Epithelial cell of proximal tubule (primary cell): Measurements from ENCODE around the gene DCTN2. TPM values are rescaled to one million over a fixed set of nuclear protein-coding genes. Genes with fewer than 3 reads are reported as not detected.
"Not testable (repeated sequence)": the region's sequence is repeated elsewhere in the genome, so short reads cannot be mapped to it uniquely, and the experiment has no call there.

ENCODE experiments used
- DNase-seq: peaks from one replicate; pipeline ENCODE4 v3.0.0-alpha.2; 2011; ENCODE audit warnings: low read depth
- H3K4me3 ChIP-seq: 2 replicates; pipeline ENCODE4 v1.5.1; 2011; ENCODE audit warnings: low read depth, mild to moderate bottlenecking, low read length
- total RNA-seq: library from RNA; depleted of rRNA; stranded (reverse); fragments of >200 nt; gene quantifications from 2 replicates; pipeline ENCODE4 v1.2.3, GENCODE V29; 2015
- TF ChIP-seq, protein P1 (sequence below): conservative IDR thresholded peaks from 2 replicates; pipeline ENCODE4 v1.5.1; 2012; ENCODE audit warnings: low read depth, mild to moderate bottlenecking, low read length

DCTN2 gene
- total RNA-seq, 1 donor from 2014 or later = 140 TPM

DNA sequence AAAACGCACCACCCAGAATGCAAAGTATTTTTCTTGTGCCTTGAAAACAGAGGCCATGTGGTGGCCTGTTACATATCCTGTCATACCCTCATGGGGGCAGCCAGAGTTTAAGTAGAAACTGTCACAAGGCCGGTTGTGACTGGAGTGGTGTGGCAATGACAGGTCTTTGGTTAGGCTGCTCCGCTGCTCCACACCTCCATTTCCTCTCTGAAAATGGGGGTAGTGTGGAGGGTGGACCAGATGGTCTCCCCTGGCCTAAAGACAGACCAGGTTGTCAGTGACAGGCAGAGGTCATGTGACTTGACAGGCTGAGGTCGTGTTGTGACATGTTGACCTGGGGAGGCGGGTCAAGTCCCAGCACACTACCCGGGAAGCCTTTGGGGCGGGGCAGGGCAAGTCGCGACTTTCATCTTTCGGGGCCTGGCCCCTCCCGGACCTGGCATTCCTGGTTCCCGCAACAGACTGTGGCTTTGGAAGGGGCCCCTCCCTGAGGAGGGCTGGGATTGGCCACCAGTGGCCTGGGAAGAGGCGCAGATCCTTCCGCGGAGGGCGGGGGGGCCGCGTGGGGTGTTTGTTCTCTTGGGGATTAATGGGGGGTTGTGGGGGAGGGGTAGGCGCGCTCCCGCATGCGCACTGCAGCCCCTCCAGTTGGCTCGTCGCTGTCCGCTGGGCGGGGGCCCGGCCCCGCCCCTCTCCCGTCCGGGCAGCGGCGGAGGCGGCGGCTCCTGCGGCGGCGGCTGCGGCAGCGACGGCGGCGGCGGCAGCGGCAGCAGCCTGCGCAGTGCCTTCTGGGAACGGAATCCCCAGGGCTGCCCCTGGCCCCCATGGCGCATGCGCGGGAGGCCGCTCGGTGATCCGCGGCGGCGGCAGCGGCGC lies 24.7 kb downstream of the DCTN2 start, which contains the start of gene MBD6:
TSS of gene MBD6 (plus strand) at position 814 of the 876 bp plus-strand sequence. CDS start 1,480 bp downstream, outside the sequence.
- DNase-seq = no peak
- H3K4me3 ChIP-seq = peak within 1 kb of the TSS; percentile 72
- TF ChIP-seq, protein P1, sequence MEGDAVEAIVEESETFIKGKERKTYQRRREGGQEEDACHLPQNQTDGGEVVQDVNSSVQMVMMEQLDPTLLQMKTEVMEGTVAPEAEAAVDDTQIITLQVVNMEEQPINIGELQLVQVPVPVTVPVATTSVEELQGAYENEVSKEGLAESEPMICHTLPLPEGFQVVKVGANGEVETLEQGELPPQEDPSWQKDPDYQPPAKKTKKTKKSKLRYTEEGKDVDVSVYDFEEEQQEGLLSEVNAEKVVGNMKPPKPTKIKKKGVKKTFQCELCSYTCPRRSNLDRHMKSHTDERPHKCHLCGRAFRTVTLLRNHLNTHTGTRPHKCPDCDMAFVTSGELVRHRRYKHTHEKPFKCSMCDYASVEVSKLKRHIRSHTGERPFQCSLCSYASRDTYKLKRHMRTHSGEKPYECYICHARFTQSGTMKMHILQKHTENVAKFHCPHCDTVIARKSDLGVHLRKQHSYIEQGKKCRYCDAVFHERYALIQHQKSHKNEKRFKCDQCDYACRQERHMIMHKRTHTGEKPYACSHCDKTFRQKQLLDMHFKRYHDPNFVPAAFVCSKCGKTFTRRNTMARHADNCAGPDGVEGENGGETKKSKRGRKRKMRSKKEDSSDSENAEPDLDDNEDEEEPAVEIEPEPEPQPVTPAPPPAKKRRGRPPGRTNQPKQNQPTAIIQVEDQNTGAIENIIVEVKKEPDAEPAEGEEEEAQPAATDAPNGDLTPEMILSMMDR = no peak

DNA sequence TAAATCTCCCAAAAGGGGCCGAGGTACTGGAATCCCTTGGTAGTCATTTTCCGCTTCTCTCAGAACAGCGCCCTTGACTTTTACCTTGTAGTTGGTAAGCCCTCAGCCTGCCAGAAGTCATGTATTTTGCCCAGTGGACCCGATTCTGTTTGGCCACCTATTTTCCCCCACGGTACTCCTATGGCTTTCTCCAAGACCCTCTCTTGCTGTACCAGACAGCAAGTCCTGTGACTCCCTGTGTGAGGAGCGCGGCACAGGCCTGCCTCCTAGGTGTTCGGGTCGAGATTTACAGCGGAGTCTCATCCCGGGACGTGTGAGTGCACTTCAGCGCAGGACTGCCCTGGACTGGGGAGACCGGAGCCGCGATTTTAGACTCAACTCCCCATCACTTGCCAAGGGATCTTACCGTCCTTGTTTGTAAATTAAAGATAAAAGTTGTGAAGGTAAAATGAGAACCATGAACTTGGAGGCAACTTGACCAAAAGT lies 25.4 kb downstream of the DCTN2 start:
- peak overlapping the region; percentile 72 for H3K4me3 ChIP-seq
- no peak for DNase-seq
- TF ChIP-seq, protein P1 = peak; percentile 11

DNA sequence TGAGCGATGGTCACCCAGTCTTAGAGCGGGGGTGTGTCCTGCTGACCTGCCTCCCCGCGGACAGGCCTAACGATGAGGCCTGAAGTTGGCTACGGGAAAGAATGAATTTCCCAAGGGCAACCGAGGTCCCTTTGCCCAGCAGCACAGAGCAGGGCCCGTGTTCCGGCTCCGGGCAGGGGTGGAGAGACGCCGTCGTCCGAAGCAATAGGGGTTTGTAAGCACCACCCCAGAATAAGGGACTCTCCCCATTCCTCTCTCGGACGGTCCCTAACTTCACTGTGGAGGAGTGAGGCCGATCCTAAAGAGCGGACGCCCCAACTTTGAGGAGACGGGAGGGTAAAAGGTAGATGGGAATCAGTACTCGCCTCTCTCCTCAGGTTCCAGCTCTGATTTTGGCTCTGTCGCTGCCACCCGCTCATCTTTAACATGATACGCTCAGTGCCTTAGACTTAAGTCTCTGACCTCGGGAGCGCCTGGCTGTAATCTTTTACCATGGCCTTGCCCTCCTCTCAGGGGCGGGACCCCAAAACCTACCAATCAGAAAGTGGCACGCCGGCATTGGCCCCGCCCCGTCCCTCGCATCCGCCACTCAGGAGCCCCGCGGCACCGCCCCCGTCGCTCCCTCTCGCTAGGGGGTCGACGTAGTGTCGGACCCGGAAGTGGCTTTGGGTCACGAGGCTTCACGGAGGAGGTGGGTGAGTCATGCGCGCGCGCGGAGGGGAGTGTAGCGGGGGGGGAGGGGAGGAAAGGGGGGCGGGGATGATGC lies 26.8 kb downstream of the DCTN2 start, which contains the start of gene DDIT3:
TSS of gene DDIT3 (minus strand) at position 462 of the 766 bp plus-strand sequence. CDS start 3,108 bp downstream, outside the sequence.
- peak; percentile 72 for DNase-seq
- H3K4me3 ChIP-seq = peak within 1 kb of the TSS; percentile 100
- TF ChIP-seq, protein P1 = no peak

DNA sequence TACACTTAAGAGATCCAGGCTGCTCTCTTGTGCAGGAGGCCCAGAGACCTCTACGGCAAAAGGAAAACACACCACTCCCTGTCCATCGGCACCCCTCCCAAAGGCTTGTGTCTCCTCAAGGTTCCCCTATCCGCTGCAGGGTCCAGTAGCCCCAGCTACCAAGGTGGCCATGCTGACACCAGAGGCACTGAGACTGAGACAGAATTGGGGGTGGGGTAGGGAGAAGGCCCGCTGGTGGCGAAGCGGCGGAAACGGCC lies 27.3 kb downstream of the DCTN2 start:
- TF ChIP-seq, protein P1 = no peak
- DNase-seq = no peak
- H3K4me3 ChIP-seq = peak overlapping the region; percentile 100

DNA sequence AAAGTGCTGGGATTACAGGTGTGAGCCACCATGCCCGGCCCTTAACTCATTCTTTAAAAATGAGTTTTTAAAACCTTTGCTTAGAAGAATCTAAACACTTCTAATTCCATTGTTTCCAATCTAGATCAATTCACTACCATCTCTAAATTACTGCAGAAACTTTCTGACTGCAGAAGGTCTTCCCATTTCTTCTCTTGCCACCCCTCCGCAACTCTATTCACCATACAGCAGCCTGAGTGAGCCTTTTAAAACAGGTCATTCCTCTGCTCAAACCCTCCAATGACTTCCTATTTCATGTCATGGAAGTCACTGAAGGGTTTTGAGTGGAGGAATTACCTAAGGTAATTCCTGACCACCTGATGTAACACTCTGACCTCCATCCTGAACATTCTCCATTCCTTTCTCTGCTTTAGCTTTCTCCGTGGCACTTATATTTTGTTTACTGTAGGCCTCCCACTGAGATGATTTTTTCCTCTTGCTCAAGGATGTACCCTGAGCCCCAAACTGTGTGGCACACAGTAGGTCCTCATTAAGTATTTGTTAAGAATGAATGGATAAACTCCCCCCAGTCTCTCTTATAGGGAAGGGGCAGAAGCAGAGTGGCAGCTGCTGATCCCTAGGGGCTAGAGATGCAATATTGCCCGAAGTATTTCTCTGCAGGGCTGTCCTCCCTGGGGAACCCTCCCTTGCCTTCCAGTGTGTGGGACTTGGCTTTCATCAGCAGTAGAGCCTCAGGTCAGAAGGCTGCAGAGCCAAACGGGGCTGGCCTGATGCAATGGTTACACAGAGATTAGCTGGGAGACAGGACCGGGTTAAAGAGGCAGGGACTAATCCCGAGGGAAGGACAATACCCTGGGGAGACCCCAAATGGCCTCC lies 27.8 kb downstream of the DCTN2 start:
- TF ChIP-seq, protein P1 = no peak
- peak overlapping the region; percentile 100 for H3K4me3 ChIP-seq
- DNase-seq = no peak

DNA sequence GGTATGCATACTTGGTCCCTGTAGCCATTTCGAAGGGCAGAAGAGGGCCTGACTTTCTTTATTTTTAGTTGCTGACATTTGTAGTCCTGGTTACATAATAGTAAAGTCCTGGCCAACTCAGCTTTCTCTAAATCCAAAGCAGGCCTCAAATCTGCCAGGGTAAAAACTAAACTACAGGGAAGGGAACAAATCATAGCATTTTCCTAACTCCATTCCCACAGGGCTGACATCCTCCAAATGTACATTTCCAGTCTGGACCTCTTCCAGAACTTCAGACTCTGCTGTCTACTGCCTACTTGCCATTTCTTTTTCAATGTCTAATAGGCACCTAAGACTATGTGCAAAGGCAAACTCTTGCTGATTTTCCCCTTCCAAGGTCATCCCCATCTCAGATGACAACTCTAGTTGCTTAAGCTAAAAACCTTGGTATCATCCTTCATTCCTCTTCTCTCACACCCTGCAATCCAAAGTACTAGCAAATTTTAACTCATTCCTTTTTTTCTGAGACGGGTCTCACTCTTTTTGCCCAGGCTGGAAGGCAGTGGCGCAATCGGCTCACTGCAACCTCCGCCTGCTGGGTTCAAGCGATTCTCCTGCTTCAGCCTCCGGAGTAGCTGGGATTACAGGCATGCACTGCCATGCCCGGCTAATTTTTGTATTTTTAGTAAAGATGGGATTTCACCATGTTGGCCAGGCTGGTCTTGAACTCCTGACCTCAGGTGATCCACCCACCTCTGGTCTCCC lies 28.6 kb downstream of the DCTN2 start:
- peak overlapping the region; percentile 100 for H3K4me3 ChIP-seq
- DNase-seq = no peak
- TF ChIP-seq, protein P1 = no peak

DNA sequence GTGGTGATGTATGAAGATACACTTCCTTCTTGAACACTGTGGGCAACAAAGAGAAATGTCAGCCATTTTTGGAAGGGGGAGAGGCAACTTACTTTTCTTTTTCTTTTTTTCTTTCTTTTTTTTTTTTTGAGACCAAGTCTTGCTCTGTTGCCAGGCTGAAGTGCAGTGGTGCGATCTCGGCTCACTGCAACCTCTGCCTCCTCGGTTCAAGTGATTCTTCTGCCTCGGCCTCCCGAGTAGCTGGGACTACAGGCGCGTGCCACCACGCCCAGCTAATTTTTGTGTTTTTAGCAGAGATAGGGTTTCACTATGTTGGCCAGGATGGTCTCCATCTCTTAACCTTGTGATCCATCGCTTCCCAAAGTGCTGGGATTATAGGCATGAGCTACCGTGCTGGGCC lies 29.3 kb downstream of the DCTN2 start:
- DNase-seq = not testable (repeated sequence)

More for the DNA sequence above, 29.3 kb downstream of the DCTN2 start:
- H3K4me3 ChIP-seq = peak overlapping the region; percentile 100
